ENCODE measurements around the gene SPRING1.

SPRING1 gene

GRCh38 chr12:116726694-116727093, 11.2 kb downstream of the SPRING1 start:
- WGBS, 2 experiments, result 69 to 70% methylated on average over 4 of the region's 4 CpGs

GRCh38 chr12:116722245-116722644, 15.6 kb downstream of the SPRING1 start:
- no peak overlapping the region for H3K4me3 ChIP-seq (ENCODE audit: insufficient read depth, low read depth, low read length)
- H3K27me3 ChIP-seq (ENCODE audit: control insufficient read depth, insufficient read depth, low read length, poor library complexity, severe bottlenecking), result no peaks in the 10 kb centered on the region
- no peaks in the 10 kb centered on the region for H3K9me3 ChIP-seq (ENCODE audit: control insufficient read depth, low read length)
- H3K27ac ChIP-seq (ENCODE audit: insufficient read depth, low read depth, low read length, poor library complexity, severe bottlenecking), result no peak overlapping the region
- peaks cover 5% of the 10 kb centered on the region for H3K4me1 ChIP-seq (ENCODE audit: control insufficient read depth, insufficient read depth, low read length)
- no peaks in the 10 kb centered on the region for H3K36me3 ChIP-seq (ENCODE audit: control insufficient read depth, insufficient read depth, low read length)

More at GRCh38 chr12:116726694-116727093, 11.2 kb downstream of the SPRING1 start:
- no peak overlapping the region for H3K27ac ChIP-seq (ENCODE audit: insufficient read depth, low read depth, low read length, poor library complexity, severe bottlenecking)
- H3K4me3 ChIP-seq (ENCODE audit: insufficient read depth, low read depth, low read length), result no peak overlapping the region
- H3K4me1 ChIP-seq (ENCODE audit: control insufficient read depth, insufficient read depth, low read length), result no peaks in the 10 kb centered on the region
- H3K36me3 ChIP-seq (ENCODE audit: control insufficient read depth, insufficient read depth, low read length), result no peaks in the 10 kb centered on the region
- H3K27me3 ChIP-seq (ENCODE audit: control insufficient read depth, insufficient read depth, low read length, poor library complexity, severe bottlenecking), result no peaks in the 10 kb centered on the region
- no peaks in the 10 kb centered on the region for H3K9me3 ChIP-seq (ENCODE audit: control insufficient read depth, low read length)

- no peak overlapping the region for H3K27ac ChIP-seq (ENCODE audit: insufficient read depth, low read depth, low read length, poor library complexity, severe bottlenecking)
- H3K9me3 ChIP-seq (ENCODE audit: control insufficient read depth, low read length), result no peaks in the 10 kb centered on the region
- peaks cover 5% of the 10 kb centered on the region for H3K4me1 ChIP-seq (ENCODE audit: control insufficient read depth, insufficient read depth, low read length)
- WGBS, 2 experiments, result 89 to 92% methylated on average over 12 to 15 of the region's 15 CpGs
- no peaks in the 10 kb centered on the region for H3K36me3 ChIP-seq (ENCODE audit: control insufficient read depth, insufficient read depth, low read length)
- H3K27me3 ChIP-seq (ENCODE audit: control insufficient read depth, insufficient read depth, low read length, poor library complexity, severe bottlenecking), result no peaks in the 10 kb centered on the region
- H3K4me3 ChIP-seq (ENCODE audit: insufficient read depth, low read depth, low read length), result no peak overlapping the region
Observed at GRCh38 chr12:116719731-116720528, 17.9 kb downstream of the SPRING1 start.

DNA sequence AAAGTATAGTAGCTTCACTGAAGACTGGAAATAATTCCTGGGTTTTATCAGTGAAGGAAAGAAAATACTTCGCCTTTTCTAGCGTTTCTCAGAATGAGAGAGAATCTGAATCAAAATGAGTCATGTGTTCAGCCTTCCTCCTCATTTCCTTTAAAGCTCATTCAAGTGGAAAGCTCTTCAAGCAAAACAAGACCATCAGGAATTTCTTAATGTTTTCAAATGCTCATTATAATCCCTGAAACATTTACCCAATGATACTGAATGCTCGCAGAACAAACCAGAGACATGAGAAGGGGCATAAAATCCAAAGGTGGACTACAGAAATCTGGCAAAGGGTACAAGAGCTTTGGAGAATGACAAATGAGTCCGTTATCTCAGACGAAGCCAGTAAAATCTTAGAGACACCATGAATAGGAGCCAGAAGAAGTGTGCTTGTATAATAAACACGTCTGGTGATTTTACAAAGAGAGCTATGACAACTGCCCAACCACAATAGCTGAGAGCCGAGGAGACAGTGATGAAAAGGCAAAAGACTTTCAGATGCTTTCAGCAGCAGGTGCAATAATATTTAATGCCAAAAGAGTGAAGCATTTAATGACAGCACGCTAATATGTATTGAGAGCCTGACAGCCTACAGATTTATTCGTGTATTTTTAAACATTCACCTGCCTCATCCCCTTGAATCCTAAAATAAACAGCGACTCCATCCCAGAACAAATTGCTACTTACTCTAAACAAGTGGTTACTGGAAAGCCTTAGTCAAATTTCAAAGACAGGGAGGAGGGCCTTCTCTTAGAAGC, 19.0 kb downstream of the SPRING1 start:
- Histone ChIP-seq H3K27ac (ENCODE audit: insufficient read depth, low read depth, low read length, poor library complexity, severe bottlenecking) (no peak overlapping the region), H3K36me3 (ENCODE audit: control insufficient read depth, insufficient read depth, low read length) (no peaks in the 10 kb centered on the region), H3K4me1 (ENCODE audit: control insufficient read depth, insufficient read depth, low read length) (peaks cover 5% of the 10 kb centered on the region), H3K9me3 (ENCODE audit: control insufficient read depth, low read length) (no peaks in the 10 kb centered on the region), H3K27me3 (ENCODE audit: control insufficient read depth, insufficient read depth, low read length, poor library complexity, severe bottlenecking) (no peaks in the 10 kb centered on the region), H3K4me3 (ENCODE audit: insufficient read depth, low read depth, low read length) (no peak overlapping the region)
- 86 to 90% methylated on average over 10 of the region's 10 CpGs for WGBS, 2 experiments

DNA sequence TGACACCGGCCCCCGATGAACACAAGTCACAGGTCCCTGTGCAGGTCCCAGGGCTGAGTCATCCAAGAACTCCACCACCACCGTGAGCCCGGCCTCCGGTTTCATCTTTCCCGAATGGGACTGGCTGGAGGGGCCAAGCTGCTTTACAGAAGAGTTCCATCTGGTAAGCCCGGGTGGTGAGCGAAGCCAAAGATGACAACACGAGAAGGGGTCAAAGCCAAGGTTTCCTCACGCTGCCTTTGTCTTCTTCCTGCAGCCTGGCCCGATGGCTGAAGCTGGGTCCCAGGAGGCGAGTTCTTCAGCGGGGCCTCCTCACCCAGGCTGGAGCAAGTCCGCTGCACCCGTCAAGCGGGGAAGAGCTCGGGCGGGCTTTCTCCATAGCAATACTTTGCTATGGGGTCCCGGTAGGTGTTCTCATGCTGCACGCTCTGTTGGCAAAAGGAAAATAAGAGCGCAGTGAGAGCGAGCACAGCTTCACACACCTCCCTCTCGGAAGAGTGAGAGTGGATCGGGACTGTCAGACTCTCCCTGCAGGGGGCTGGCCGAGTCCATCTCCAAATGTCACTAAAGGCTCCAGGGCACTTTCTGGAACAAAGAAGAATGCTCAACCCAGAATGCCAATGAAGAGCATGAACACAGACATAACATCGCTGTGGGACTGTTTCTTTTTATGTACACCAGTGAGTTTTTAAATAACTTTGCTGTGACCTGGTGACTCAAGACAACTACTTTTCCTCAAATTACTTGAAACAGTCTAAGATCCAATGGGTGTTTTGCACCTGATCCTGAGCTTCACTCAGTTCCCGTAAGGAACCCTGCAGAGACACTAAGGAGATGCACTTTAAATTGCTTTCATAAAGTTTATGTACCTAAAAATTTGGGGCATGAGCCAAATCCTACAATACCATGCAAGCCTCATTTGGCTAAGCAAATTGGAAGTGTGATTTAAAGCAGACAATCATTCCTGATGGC, 20.1 kb downstream of the SPRING1 start:
- Histone ChIP-seq H3K27ac (ENCODE audit: insufficient read depth, low read depth, low read length, poor library complexity, severe bottlenecking) (no peak overlapping the region), H3K4me3 (ENCODE audit: insufficient read depth, low read depth, low read length) (no peak overlapping the region), H3K9me3 (ENCODE audit: control insufficient read depth, low read length) (no peaks in the 10 kb centered on the region), H3K36me3 (ENCODE audit: control insufficient read depth, insufficient read depth, low read length) (no peaks in the 10 kb centered on the region), H3K4me1 (ENCODE audit: control insufficient read depth, insufficient read depth, low read length) (peaks cover 5% of the 10 kb centered on the region), H3K27me3 (ENCODE audit: control insufficient read depth, insufficient read depth, low read length, poor library complexity, severe bottlenecking) (no peaks in the 10 kb centered on the region)
- WGBS, 2 experiments, result 86 to 87% methylated on average over 27 of the region's 27 CpGs

DNA sequence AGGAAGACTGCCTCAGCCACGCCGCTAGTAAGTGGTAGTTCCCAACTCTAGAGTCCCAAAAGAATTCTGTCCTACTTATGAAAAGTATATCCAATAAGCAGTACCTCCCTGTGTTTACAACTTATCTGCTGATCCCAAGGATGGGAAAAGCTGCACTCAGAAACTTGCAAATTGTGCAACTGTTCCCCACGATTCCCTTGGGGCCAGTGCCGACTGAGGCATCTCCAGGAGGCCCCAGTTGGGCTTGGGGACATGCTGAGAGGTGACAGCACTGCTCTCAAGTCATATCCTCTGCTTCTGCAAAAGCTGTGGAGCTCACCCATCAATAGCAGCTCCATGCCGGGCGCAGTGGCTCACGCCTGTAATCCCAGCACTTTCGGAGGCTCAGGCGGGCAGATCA, 23.7 kb downstream of the SPRING1 start:
- Histone ChIP-seq H3K4me3 (ENCODE audit: insufficient read depth, low read depth, low read length) (no peak overlapping the region), H3K27ac (ENCODE audit: insufficient read depth, low read depth, low read length, poor library complexity, severe bottlenecking) (no peak overlapping the region), H3K27me3 (ENCODE audit: control insufficient read depth, insufficient read depth, low read length, poor library complexity, severe bottlenecking) (no peaks in the 10 kb centered on the region), H3K36me3 (ENCODE audit: control insufficient read depth, insufficient read depth, low read length) (no peaks in the 10 kb centered on the region), H3K9me3 (ENCODE audit: control insufficient read depth, low read length) (no peaks in the 10 kb centered on the region), H3K4me1 (ENCODE audit: control insufficient read depth, insufficient read depth, low read length) (peaks cover 15% of the 10 kb centered on the region)
- 92% methylated on average over 9 of the region's 9 CpGs for WGBS, 2 experiments

DNA sequence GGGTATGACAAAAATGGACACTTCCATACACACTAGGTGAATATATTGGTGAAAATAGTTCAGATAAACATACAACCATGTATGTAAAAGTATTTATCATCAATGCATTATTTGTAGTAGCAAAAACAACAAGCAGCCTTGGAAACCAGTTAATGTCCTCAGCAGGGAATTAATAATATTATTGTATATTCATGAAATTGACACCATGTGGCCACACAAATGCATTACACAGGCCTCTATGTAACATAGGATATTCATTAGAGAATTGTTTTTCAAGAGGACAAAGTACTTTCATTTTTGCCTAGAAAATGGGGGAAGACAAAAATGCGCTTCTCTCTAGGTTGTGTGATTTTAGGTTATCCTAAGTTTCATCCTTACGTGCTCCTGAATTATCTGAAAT, 24.3 kb downstream of the SPRING1 start:
- peaks cover 18% of the 10 kb centered on the region for H3K4me1 ChIP-seq (ENCODE audit: control insufficient read depth, insufficient read depth, low read length)
- WGBS, 2 experiments, result 98 to 100% methylated on average over 2 of the region's 2 CpGs
- no peaks in the 10 kb centered on the region for H3K36me3 ChIP-seq (ENCODE audit: control insufficient read depth, insufficient read depth, low read length)

DNA sequence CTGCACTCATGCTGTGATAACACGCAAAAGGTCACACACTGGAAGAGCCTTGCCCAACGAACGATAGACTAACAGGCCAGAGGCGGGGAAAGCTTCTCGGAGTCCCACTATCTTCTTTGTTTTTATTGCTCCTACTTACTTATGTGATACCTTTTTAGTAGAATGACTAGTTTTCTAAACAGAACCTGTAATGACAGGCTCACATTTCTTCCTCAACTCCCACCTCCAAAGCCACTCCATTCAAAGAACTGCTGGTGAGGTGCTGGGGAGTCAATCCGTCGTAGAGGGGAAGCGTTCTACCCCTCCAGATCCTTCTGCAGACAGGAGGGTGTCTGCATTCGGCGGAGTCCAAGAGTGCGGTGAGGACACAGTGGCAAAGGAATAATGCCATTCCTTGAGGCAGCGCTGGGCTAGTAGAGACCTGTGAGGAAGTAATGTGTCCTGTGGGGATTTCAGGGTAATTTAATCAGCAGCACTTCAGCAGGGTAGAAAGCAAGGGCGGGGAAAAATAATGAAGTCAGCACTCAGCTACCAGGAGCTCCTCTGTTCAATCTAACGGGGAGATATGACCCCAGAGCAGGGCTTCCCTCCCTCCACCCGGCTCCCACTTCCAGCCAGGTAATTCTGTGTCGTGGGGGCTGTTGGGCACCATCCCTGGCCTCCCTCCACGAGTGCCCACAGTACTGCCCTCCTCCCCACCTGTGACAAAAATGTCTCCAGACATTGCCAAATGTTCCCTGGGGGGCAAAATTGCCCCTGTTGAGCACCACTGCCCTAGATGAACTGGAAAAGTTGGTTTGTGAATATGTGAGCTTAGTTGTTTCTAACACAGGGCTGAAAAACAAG, 25.2 kb downstream of the SPRING1 start:
- Histone ChIP-seq H3K4me3 (ENCODE audit: insufficient read depth, low read depth, low read length) (no peak overlapping the region), H3K4me1 (ENCODE audit: control insufficient read depth, insufficient read depth, low read length) (peaks cover 16% of the 10 kb centered on the region), H3K9me3 (ENCODE audit: control insufficient read depth, low read length) (no peaks in the 10 kb centered on the region), H3K27ac (ENCODE audit: insufficient read depth, low read depth, low read length, poor library complexity, severe bottlenecking) (no peak overlapping the region), H3K36me3 (ENCODE audit: control insufficient read depth, insufficient read depth, low read length) (no peaks in the 10 kb centered on the region), H3K27me3 (ENCODE audit: control insufficient read depth, insufficient read depth, low read length, poor library complexity, severe bottlenecking) (no peaks in the 10 kb centered on the region)
- 92 to 94% methylated on average over 16 to 17 of the region's 17 CpGs for WGBS, 2 experiments

More for the DNA sequence above, 24.3 kb downstream of the SPRING1 start:
- Histone ChIP-seq H3K4me3 (ENCODE audit: insufficient read depth, low read depth, low read length) (no peak overlapping the region), H3K27me3 (ENCODE audit: control insufficient read depth, insufficient read depth, low read length, poor library complexity, severe bottlenecking) (no peaks in the 10 kb centered on the region), H3K27ac (ENCODE audit: insufficient read depth, low read depth, low read length, poor library complexity, severe bottlenecking) (no peak overlapping the region), H3K9me3 (ENCODE audit: control insufficient read depth, low read length) (no peaks in the 10 kb centered on the region)

DNA sequence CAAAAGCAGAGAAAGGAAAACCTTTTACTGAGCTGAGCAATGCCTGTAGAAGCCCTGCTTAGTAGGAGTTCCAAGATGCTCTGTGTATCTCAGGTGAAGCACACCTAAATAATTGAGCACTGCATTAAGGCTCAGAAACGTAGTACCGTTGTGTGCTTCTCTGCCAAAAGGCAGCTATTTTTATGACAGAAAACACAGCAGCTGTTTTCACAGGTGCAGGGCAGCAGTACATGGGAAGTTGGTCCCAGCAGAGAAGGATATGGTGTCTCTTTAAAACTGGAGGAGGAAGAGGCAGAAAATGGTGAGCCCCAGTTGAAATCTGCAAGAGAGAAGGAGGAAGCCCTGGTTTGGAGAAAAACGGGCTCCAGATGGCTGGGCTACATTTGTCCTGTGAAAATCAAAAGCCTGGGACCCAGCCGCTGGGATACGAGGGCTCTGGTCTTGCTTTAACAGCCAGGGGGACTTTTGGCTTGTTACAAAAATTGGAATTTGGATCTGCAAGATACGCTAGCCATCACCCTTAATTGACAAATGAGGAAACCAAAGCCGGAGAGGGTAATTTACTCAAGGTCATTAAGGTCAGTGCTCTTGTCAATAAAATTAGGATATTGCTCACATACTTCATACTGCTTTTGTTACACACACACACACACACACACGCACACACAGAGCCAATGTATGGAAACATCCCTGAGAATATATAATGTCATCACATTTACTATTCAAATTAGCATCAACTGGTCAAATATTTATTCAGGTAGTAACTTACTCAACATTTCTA, 27.3 kb downstream of the SPRING1 start:
- H3K9me3 ChIP-seq (ENCODE audit: control insufficient read depth, low read length), result no peaks in the 10 kb centered on the region
- H3K27me3 ChIP-seq (ENCODE audit: control insufficient read depth, insufficient read depth, low read length, poor library complexity, severe bottlenecking), result no peaks in the 10 kb centered on the region
- no peak overlapping the region for H3K4me3 ChIP-seq (ENCODE audit: insufficient read depth, low read depth, low read length)
- H3K36me3 ChIP-seq (ENCODE audit: control insufficient read depth, insufficient read depth, low read length), result no peaks in the 10 kb centered on the region
- 84% methylated on average over 8 of the region's 8 CpGs for WGBS, 2 experiments
- no peak overlapping the region for H3K27ac ChIP-seq (ENCODE audit: insufficient read depth, low read depth, low read length, poor library complexity, severe bottlenecking)
- peaks cover 13% of the 10 kb centered on the region for H3K4me1 ChIP-seq (ENCODE audit: control insufficient read depth, insufficient read depth, low read length)

Measured in ectodermal cell (in vitro differentiated cells).